Liver (tissue), 9 donors: ENCODE measurements around the gene CAPN7. TPM values are rescaled to one million over a fixed set of nuclear protein-coding genes. Genes with fewer than 3 reads are reported as not detected.

Experiments used
- DNase-seq: peaks from one replicate; pipeline ENCODE4 v3.0.0-alpha.2; 2017; ENCODE audit warnings: low spot score
- H3K27ac ChIP-seq, 2 donors: one replicate each; pipeline ENCODE4 v1.7.0; 2013; ENCODE audit warnings: inconsistent platforms in 2 of 2, low read length in 2 of 2, control low read depth in 1 of 2, low read depth in 1 of 2, mild to moderate bottlenecking in 1 of 2
- H3K27me3 ChIP-seq, 4 donors: one replicate each; pipeline versions ENCODE4 v1.6.1 to v1.7.0; 2013; ENCODE audit warnings: low read length in 3 of 4, inconsistent platforms in 1 of 4, mild to moderate bottlenecking in 1 of 4, moderate library complexity in 1 of 4; ENCODE audit not compliant: control insufficient read depth in 4 of 4, insufficient read depth in 4 of 4
- H3K36me3 ChIP-seq, 4 donors: one replicate each; pipeline versions ENCODE4 v1.6.1 to v1.7.0; 2013; ENCODE audit warnings: low read length in 3 of 4, mild to moderate bottlenecking in 3 of 4, low read depth in 1 of 4, moderate library complexity in 1 of 4; ENCODE audit not compliant: control insufficient read depth in 4 of 4, insufficient read depth in 3 of 4
- H3K4me1 ChIP-seq, 4 donors: one replicate each; pipeline versions ENCODE4 v1.6.1 to v1.7.0; 2013; ENCODE audit warnings: low read length in 3 of 4, mild to moderate bottlenecking in 3 of 4, moderate library complexity in 1 of 4; ENCODE audit not compliant: control insufficient read depth in 4 of 4, insufficient read depth in 4 of 4
- H3K4me3 ChIP-seq, 3 donors: one replicate each; pipeline versions ENCODE4 v1.6.1 to v1.7.0; 2013; ENCODE audit warnings: low read length in 3 of 3, control low read depth in 1 of 3, low read depth in 1 of 3, mild to moderate bottlenecking in 1 of 3
- H3K9ac ChIP-seq, 2 donors: one replicate each; pipeline ENCODE4 v1.7.0; 2013; ENCODE audit warnings: low read length in 2 of 2, mild to moderate bottlenecking in 2 of 2, moderate library complexity in 2 of 2, control low read depth in 1 of 2, low read depth in 1 of 2
- H3K9me3 ChIP-seq, 4 donors: one replicate each; pipeline versions ENCODE4 v1.6.1 to v1.7.0; 2013; ENCODE audit warnings: low read length in 3 of 4; ENCODE audit not compliant: control insufficient read depth in 4 of 4
- EGR1 ChIP-seq, 2 donors: IDR thresholded peaks; 2 replicates each; pipeline ENCODE4 v1.6.1; 2016 to 2018; ENCODE audit warnings: antibody characterized with exemption in 2 of 2, low read depth in 2 of 2
- FOXA1 ChIP-seq: IDR thresholded peaks from 2 replicates; pipeline ENCODE4 v1.6.1; 2016; ENCODE audit warnings: antibody characterized with exemption
- GABPA ChIP-seq, 2 donors: IDR thresholded peaks in 1 of 2; conservative IDR thresholded peaks in 1 of 2; 2 replicates each; pipeline ENCODE4 v1.6.1; 2016; ENCODE audit warnings: antibody characterized with exemption in 2 of 2, mild to moderate bottlenecking in 1 of 2, moderate library complexity in 1 of 2
- HNF4A ChIP-seq, 2 donors: conservative IDR thresholded peaks; 2 replicates each; pipeline ENCODE4 v1.6.1; 2016; ENCODE audit warnings: antibody characterized with exemption in 2 of 2, mild to moderate bottlenecking in 2 of 2
- HNF4G ChIP-seq: IDR thresholded peaks from 2 replicates; pipeline ENCODE4 v1.6.1; 2016; ENCODE audit warnings: antibody characterized with exemption
- JUND ChIP-seq, 2 donors: IDR thresholded peaks; 2 replicates each; pipeline ENCODE4 v1.6.1; 2016; ENCODE audit warnings: antibody characterized with exemption in 2 of 2
- NR2F2 ChIP-seq: IDR thresholded peaks from 2 replicates; pipeline ENCODE4 v1.6.1; 2016; ENCODE audit warnings: antibody characterized with exemption
- RAD21 ChIP-seq, 2 donors: IDR thresholded peaks; 2 replicates each; pipeline ENCODE4 v1.6.1; 2016; ENCODE audit warnings: antibody characterized with exemption in 2 of 2, mild to moderate bottlenecking in 2 of 2
- REST ChIP-seq: IDR thresholded peaks from 2 replicates; pipeline ENCODE4 v1.6.1; 2016; ENCODE audit warnings: antibody characterized with exemption, mild to moderate bottlenecking
- RXRA ChIP-seq, 2 donors: IDR thresholded peaks; 2 replicates each; pipeline ENCODE4 v1.6.1; 2017 to 2018; ENCODE audit warnings: antibody characterized with exemption in 2 of 2, mild to moderate bottlenecking in 1 of 2
- SP1 ChIP-seq: IDR thresholded peaks from 2 replicates; pipeline ENCODE4 v1.6.1; 2018; ENCODE audit warnings: antibody characterized with exemption, mild to moderate bottlenecking
- YY1 ChIP-seq: IDR thresholded peaks from 2 replicates; pipeline ENCODE4 v1.6.1; 2016; ENCODE audit warnings: antibody characterized with exemption, mild to moderate bottlenecking
- ZBTB33 ChIP-seq: IDR thresholded peaks from 2 replicates; pipeline ENCODE4 v1.6.1; 2016; ENCODE audit warnings: antibody characterized with exemption
- WGBS: extraction: QIAGEN DNeasy Blood & Tissue Kit; methylation state at CpG from one replicate; pipeline ENCODE4 v1.1.7; 2013; 5-methylcytosine and 5-hydroxymethylcytosine counted together
- polyA plus RNA-seq, 2 donors: library from polyadenylated mRNA; stranded (reverse) in 1 of 2; unstranded in 1 of 2; fragments of 200-250 nt in 1 of 2; fragments of >200 nt in 1 of 2; fragmentation: Nextera tagmentation in 1 of 2; extraction: Ambion mirVana in 1 of 2; gene quantifications; one replicate each; pipeline versions ENCODE4 v1.2.1 to v1.2.3, GENCODE V29; 2013 to 2015
- total RNA-seq, 2 donors: library from RNA; depleted of rRNA; stranded (reverse); fragments of >200 nt; gene quantifications; one replicate each; pipeline ENCODE4 v1.2.3, GENCODE V29; 2014
- TF ChIP-seq, protein P1 (sequence below): IDR thresholded peaks from 2 replicates; pipeline ENCODE4 v1.6.1; 2016; ENCODE audit warnings: antibody characterized with exemption
- TF ChIP-seq, protein P2 (sequence below): IDR thresholded peaks from 2 replicates; pipeline ENCODE4 v1.6.1; 2016; ENCODE audit warnings: antibody characterized with exemption
- TF ChIP-seq, protein P3 (sequence below): fragments of 150-350 bp; IDR thresholded peaks from 2 replicates; pipeline ENCODE4 v1.5.1; 2017; ENCODE audit warnings: improper control_type of control experiment, low read depth, low read length; ENCODE audit not compliant: missing input control
- donor health status: healthy.
- donor health status: healthy.
- donor health status: healthy.
- donor health status: healthy.
- donor health status: healthy.

Gene CAPN7
- total and polyA plus RNA-seq, 4 donors: 9.5 to 41.9 (median 17.9) TPM

DNA sequence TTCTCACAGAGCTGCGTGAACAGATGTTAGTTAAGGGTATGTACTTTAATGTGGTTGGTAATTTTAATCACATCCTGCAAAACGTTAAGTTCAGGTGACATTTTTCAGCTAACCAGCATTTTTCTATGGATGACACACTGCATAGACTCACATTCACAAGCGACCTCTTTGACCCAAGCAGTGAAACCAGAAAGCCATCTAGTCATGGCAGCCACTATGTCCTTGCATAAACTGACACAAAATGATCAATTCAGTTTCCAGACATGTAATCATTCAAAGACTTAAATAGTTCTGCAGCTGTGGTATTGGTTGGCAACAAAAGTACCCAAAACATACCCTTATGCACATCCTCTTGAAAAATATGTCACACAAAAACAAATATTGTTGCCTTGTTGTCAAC lies 7.4 kb upstream of the CAPN7 start:
- no peak overlapping the region for H3K4me3 ChIP-seq
- peaks cover 0 to 4% (median 1%) of the 10 kb centered on the region in 4 donors for H3K4me1 ChIP-seq
- no peaks in the 10 kb centered on the region for H3K9me3 ChIP-seq
- 80% methylated on average over 3 of the region's 3 CpGs for WGBS
- TF ChIP-seq REST (no peak), JUND (IDR thresholded peaks at IDR 0.05) (no peak), GABPA (IDR thresholded peaks at IDR 0.05 in 1 of 2, conservative IDR thresholded peaks at IDR 0.05 in 1 of 2) (no peak), RAD21 (IDR thresholded peaks at IDR 0.05) (no peak), FOXA1 (no peak), HNF4G (no peak), SP1 (no peak), ZBTB33 (no peak)
- TF ChIP-seq, protein P1, sequence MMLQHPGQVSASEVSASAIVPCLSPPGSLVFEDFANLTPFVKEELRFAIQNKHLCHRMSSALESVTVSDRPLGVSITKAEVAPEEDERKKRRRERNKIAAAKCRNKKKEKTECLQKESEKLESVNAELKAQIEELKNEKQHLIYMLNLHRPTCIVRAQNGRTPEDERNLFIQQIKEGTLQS: no peak
- TF ChIP-seq, protein P2, sequence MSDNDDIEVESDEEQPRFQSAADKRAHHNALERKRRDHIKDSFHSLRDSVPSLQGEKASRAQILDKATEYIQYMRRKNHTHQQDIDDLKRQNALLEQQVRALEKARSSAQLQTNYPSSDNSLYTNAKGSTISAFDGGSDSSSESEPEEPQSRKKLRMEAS: no peak
- no peaks in the 10 kb centered on the region for H3K27me3 ChIP-seq
- no peak overlapping the region for H3K9ac ChIP-seq
- H3K27ac ChIP-seq: no peak overlapping the region
- no peaks in the 10 kb centered on the region for H3K36me3 ChIP-seq
- no peak for DNase-seq

DNA sequence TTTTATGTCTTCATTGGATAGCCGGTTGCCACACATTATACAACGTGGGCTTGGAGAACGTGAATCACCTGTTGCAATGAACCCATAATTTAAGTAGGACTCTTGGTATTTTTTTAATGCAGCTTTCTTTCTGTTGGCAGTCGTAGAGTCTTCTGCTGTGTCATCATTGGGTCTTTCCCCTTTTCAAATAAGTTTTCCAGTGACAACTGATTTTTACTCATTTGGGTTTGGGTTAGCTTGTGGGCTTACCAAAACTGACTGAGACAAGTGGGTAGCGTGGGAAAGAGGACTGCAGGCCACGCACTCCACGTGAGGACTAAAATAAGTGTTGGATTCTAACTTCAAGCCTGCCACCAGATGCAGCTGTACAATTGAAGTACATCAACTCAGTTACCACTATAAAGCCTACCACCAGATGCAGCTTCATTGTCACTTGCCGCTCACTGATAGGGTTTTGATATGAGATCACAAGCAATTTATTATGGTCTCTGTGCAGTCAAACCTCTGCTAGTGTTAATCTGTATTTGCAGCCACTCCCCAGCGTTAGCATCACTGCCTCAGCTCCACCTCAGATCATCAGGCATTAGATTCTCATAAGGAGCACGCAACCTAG lies 6.4 kb upstream of the CAPN7 start:
- H3K9ac ChIP-seq: no peak overlapping the region
- no peaks in the 10 kb centered on the region for H3K9me3 ChIP-seq
- H3K4me1 ChIP-seq: peaks cover 0 to 4% (median 1%) of the 10 kb centered on the region in 4 donors
- no peak for DNase-seq
- no peak overlapping the region for H3K4me3 ChIP-seq
- H3K36me3 ChIP-seq: no peaks in the 10 kb centered on the region
- H3K27ac ChIP-seq: no peak overlapping the region
- H3K27me3 ChIP-seq: no peaks in the 10 kb centered on the region
- WGBS: 87% methylated on average over 10 of the region's 10 CpGs
- TF ChIP-seq, protein P1: no peak
- TF ChIP-seq, protein P3, sequence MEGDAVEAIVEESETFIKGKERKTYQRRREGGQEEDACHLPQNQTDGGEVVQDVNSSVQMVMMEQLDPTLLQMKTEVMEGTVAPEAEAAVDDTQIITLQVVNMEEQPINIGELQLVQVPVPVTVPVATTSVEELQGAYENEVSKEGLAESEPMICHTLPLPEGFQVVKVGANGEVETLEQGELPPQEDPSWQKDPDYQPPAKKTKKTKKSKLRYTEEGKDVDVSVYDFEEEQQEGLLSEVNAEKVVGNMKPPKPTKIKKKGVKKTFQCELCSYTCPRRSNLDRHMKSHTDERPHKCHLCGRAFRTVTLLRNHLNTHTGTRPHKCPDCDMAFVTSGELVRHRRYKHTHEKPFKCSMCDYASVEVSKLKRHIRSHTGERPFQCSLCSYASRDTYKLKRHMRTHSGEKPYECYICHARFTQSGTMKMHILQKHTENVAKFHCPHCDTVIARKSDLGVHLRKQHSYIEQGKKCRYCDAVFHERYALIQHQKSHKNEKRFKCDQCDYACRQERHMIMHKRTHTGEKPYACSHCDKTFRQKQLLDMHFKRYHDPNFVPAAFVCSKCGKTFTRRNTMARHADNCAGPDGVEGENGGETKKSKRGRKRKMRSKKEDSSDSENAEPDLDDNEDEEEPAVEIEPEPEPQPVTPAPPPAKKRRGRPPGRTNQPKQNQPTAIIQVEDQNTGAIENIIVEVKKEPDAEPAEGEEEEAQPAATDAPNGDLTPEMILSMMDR: no peak
- TF ChIP-seq JUND (IDR thresholded peaks at IDR 0.05) (no peak), RXRA (IDR thresholded peaks at IDR 0.05) (no peak), NR2F2 (no peak), RAD21 (IDR thresholded peaks at IDR 0.05) (no peak), YY1 (no peak), HNF4G (no peak), EGR1 (IDR thresholded peaks at IDR 0.05; ENCODE audit: low read depth in 2 of 2) (no peak), ZBTB33 (no peak), FOXA1 (no peak), HNF4A (conservative IDR thresholded peaks at IDR 0.05) (no peak), REST (no peak)
- TF ChIP-seq, protein P2: no peak
